ENCODE data around the gene ZNRF3.

- TF ChIP-seq CTCF (conservative IDR thresholded peaks at IDR 0.05; ENCODE audit: low read depth in 2 of 2) (no peak), POLR2AphosphoS5 (IDR thresholded peaks at IDR 0.05; ENCODE audit: low read depth) (no peak), EZH2 (IDR thresholded peaks at IDR 0.05; ENCODE audit: low read depth, unreplicated experiment) (no peak), JUNB (IDR thresholded peaks at IDR 0.05; ENCODE audit: unreplicated experiment) (no peak), ZNF331 (CRISPR knock-in tag; IDR thresholded peaks at IDR 0.05; ENCODE audit: low read depth) (no peak), CREB1 (CRISPR knock-in tag; IDR thresholded peaks at IDR 0.05; ENCODE audit: low read depth) (no peak)
- TF ChIP-seq, protein P1, sequence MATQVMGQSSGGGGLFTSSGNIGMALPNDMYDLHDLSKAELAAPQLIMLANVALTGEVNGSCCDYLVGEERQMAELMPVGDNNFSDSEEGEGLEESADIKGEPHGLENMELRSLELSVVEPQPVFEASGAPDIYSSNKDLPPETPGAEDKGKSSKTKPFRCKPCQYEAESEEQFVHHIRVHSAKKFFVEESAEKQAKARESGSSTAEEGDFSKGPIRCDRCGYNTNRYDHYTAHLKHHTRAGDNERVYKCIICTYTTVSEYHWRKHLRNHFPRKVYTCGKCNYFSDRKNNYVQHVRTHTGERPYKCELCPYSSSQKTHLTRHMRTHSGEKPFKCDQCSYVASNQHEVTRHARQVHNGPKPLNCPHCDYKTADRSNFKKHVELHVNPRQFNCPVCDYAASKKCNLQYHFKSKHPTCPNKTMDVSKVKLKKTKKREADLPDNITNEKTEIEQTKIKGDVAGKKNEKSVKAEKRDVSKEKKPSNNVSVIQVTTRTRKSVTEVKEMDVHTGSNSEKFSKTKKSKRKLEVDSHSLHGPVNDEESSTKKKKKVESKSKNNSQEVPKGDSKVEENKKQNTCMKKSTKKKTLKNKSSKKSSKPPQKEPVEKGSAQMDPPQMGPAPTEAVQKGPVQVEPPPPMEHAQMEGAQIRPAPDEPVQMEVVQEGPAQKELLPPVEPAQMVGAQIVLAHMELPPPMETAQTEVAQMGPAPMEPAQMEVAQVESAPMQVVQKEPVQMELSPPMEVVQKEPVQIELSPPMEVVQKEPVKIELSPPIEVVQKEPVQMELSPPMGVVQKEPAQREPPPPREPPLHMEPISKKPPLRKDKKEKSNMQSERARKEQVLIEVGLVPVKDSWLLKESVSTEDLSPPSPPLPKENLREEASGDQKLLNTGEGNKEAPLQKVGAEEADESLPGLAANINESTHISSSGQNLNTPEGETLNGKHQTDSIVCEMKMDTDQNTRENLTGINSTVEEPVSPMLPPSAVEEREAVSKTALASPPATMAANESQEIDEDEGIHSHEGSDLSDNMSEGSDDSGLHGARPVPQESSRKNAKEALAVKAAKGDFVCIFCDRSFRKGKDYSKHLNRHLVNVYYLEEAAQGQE (IDR thresholded peaks at IDR 0.05; ENCODE audit: unreplicated experiment), result no peak
Observed at GRCh38 chr22:28931844-28932567, 48.6 kb downstream of the ZNRF3 start.
